DND-41 (cell line): ENCODE data around the gene DOC2A.

Experiments used
- ATAC-seq: fragments of 200-7000 bp; cut with Tn5 transposase; 3 replicates; pipeline ENCODE4 v1.9.1; 2021; ENCODE audit warnings: low read depth; ENCODE audit not compliant: insufficient read depth
- DNase-seq: peaks from one replicate; pipeline ENCODE4 v3.0.0-alpha.2; 2020
- H2AFZ ChIP-seq: 2 replicates; pipeline ENCODE4 v1.6.0; 2012; ENCODE audit warnings: low read depth, low read length
- H3K27ac ChIP-seq: 2 replicates; pipeline ENCODE4 v1.5.1; 2012; ENCODE audit warnings: low read length, inconsistent platforms
- H3K27me3 ChIP-seq: fragments of 200-600 bp; sonication (generic); 2 replicates; pipeline ENCODE4 v1.6.0; 2012; ENCODE audit warnings: low read length, mild to moderate bottlenecking, inconsistent platforms; ENCODE audit not compliant: insufficient read depth, poor library complexity
- H3K36me3 ChIP-seq: 2 replicates; pipeline ENCODE4 v1.5.1; 2012; ENCODE audit warnings: low read length, inconsistent platforms; ENCODE audit not compliant: insufficient read depth
- H3K4me1 ChIP-seq: 2 replicates; pipeline ENCODE4 v1.5.1; 2012; ENCODE audit warnings: mild to moderate bottlenecking, low read length; ENCODE audit not compliant: insufficient read depth
- H3K4me2 ChIP-seq: 2 replicates; pipeline ENCODE4 v1.6.0; 2012; ENCODE audit warnings: mild to moderate bottlenecking, moderate library complexity, low read length, inconsistent platforms; ENCODE audit not compliant: insufficient read depth
- H3K4me3 ChIP-seq, 2 experiments: fragments of 200-600 bp in 1 of 2; shearing (Covaris generic) in 1 of 2; 2 replicates each; pipeline ENCODE4 v1.5.1; 2012 to 2016; ENCODE audit warnings: inconsistent platforms in 2 of 2, low read length in 2 of 2, mild to moderate bottlenecking in 2 of 2, low read depth in 1 of 2, moderate library complexity in 1 of 2
- H3K79me2 ChIP-seq: 2 replicates; pipeline ENCODE4 v1.6.0; 2012; ENCODE audit warnings: low read length, inconsistent platforms; ENCODE audit not compliant: insufficient read depth
- H3K9ac ChIP-seq: 2 replicates; pipeline ENCODE4 v1.6.0; 2012; ENCODE audit warnings: low read depth, mild to moderate bottlenecking, inconsistent platforms, low read length, moderate library complexity
- H3K9me3 ChIP-seq: 2 replicates; pipeline ENCODE4 v1.5.1; 2012; ENCODE audit warnings: low read length, moderate library complexity, mild to moderate bottlenecking, inconsistent platforms; ENCODE audit not compliant: insufficient read depth, severe bottlenecking
- H4K20me1 ChIP-seq: 2 replicates; pipeline ENCODE4 v1.6.0; 2012; ENCODE audit warnings: low read length; ENCODE audit not compliant: insufficient read depth
- CTCF ChIP-seq: IDR thresholded peaks from 2 replicates; pipeline ENCODE4 v1.5.1; 2012; ENCODE audit warnings: borderline replicate concordance, low read length, moderate library complexity, mild to moderate bottlenecking; ENCODE audit not compliant: poor library complexity, severe bottlenecking; ENCODE audit errors: extremely low read depth
- EZH2 ChIP-seq: IDR thresholded peaks from 3 replicates; pipeline ENCODE4 v1.6.1; 2012; ENCODE audit warnings: borderline replicate concordance, low read depth, mild to moderate bottlenecking, moderate library complexity, low read length, inconsistent platforms; ENCODE audit not compliant: severe bottlenecking

Gene DOC2A

DNA sequence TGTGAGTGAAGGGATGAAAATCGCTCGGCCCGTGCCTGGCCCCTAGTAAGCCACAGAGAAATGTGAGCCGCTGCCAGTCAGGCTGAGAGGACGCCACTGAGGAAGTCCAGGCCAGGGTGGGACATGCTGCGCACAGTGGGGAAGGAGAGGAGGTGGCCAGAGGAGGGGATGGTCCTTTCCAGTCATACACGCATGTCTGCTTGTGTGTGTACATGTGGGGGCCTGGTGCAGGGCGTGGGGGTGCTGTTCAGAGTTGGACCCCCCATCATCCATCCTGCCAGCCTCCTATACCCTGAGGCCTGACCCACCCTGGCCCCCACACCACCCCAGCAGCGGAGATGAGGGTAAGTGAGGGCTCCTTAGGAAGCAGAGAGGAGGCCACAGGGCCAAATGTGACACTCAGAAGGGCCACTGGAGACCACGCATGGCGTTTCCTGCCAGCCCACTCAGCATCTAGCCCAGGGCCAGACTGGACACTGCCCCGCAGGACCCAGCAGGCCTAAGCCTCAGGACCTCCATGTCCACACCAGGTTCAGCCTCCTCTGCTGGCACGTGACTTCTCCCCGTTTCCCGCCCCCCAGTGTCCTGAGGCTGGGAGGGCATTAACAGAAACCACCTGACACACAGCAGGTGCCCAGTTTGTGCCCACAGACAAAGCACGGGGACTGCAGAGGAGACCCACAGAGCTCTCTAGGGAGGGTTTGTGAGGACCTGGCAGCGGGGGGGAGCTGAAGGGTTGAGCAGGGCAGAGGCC, 7.0 kb downstream of the DOC2A start:
- Histone ChIP-seq H4K20me1 (peaks cover 3% of the 10 kb centered on the region; the same call in 1 of the 2 replicates), H3K4me2 (no peak overlapping the region), H3K4me1 (no peaks in the 10 kb centered on the region), H3K27me3 (no peaks in the 10 kb centered on the region), H3K36me3 (peaks cover 70% of the 10 kb centered on the region), H3K79me2 (peaks cover 5% of the 10 kb centered on the region; the same call in 1 of the 2 replicates), H3K9ac (no peak overlapping the region), H3K4me3 (no peak overlapping the region), H3K9me3 (no peaks in the 10 kb centered on the region), H3K27ac (no peak overlapping the region), H2AFZ (no peak overlapping the region)
- ATAC-seq, result no peak
- no peak for TF ChIP-seq CTCF
- no peak for TF ChIP-seq EZH2
- no peak for DNase-seq

GRCh38 chr16:30002614-30003346, 8.0 kb downstream of the DOC2A start:
- Histone ChIP-seq H3K27me3 (no peaks in the 10 kb centered on the region), H3K9ac (no peak overlapping the region), H3K27ac (no peak overlapping the region), H3K9me3 (no peaks in the 10 kb centered on the region), H3K4me3 (no peak overlapping the region), H3K4me2 (no peak overlapping the region), H3K36me3 (peaks cover 75% of the 10 kb centered on the region), H3K79me2 (peaks cover 7% of the 10 kb centered on the region), H3K4me1 (peaks cover 2% of the 10 kb centered on the region), H4K20me1 (peaks cover 3% of the 10 kb centered on the region; the same call in 1 of the 2 replicates), H2AFZ (no peak overlapping the region)
- no peak for TF ChIP-seq EZH2
- no peak for TF ChIP-seq CTCF
- no peak for ATAC-seq
- no peak for DNase-seq

DNA sequence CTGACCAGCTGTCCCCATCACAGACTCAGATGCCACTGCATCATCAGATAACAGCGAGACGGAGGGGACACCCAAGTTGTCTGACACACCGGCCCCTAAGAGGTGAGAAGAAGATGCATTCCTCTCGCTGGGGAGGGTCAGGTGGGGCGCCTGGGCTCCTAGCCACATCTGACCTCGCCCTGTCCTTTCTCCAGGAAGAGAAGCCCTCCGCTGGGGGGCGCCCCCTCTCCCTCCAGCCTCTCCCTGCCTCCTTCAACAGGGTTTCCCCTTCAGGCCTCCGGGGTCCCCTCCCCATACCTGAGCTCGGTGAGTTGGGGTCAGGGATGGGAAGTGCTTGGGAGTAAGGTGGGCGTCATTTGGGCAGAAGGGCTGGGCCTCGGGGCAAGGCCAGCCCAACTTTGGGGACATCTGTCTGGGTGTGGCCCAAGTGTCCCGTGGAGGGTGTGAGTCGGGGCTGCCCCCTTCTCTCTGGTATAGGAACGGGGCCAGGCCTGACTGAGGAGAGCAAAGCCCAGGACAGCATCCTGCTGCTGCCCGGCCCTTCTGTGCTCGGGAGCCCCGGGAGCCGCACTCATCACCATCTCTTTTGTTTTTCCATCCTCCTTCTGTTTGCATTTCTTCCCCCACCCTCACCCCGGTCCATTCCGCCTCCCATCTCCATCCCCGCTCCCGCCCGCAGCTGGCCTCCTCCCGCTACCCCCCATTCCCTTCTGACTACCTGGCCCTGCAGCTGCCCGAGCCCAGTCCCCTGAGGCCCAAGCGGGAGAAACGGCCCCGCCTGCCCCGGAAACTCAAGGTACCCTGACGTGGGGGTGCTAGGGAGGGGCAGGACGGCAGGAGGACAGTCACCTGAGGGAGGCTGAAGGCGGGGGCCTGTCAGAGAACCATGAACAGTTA, 9.8 kb downstream of the DOC2A start:
- Histone ChIP-seq H3K4me2 (no peak overlapping the region), H2AFZ (no peak overlapping the region), H3K4me3 (no peak overlapping the region), H3K36me3 (peaks cover 83% of the 10 kb centered on the region), H3K27ac (no peak overlapping the region), H3K27me3 (no peaks in the 10 kb centered on the region), H3K79me2 (peaks cover 23% of the 10 kb centered on the region), H4K20me1 (peaks cover 3% of the 10 kb centered on the region; the same call in 1 of the 2 replicates), H3K4me1 (peaks cover 15% of the 10 kb centered on the region), H3K9ac (no peak overlapping the region), H3K9me3 (no peaks in the 10 kb centered on the region)
- no peak for ATAC-seq
- DNase-seq, result no peak
- no peak for TF ChIP-seq CTCF
- no peak for TF ChIP-seq EZH2
